SK-N-SH (cell line): ENCODE results near the gene CD276. TPM values are rescaled to one million over a fixed set of nuclear protein-coding genes. Genes with fewer than 3 reads are reported as not detected.

Experiments
- CTCF ChIA-PET: fragments of 300-600, 350-600 bp; formaldehyde crosslinking; extraction: SDS; loops from one replicate; lab custom pipeline; 2021; lab: Yijun Ruan, JAX
- POLR2A ChIA-PET: fragments of 350-600 bp; sonication (Branson Sonifier 250); formaldehyde crosslinking; extraction: SDS; loops from one replicate; lab custom pipeline; 2020; ENCODE audit warnings: antibody characterized with exemption, inconsistent platforms; lab: Yijun Ruan, JAX
- DNase-seq: peaks from one replicate; pipeline ENCODE4 v3.0.0; 2012
- H2AFZ ChIP-seq: fragments of 200-600 bp; sonication (generic); 2 replicates; pipeline ENCODE4 v1.8.1; 2016; ENCODE audit warnings: antibody characterized with exemption, mild to moderate bottlenecking, low read depth
- H3F3A ChIP-seq: fragments of 200-600 bp; sonication (generic); replicated peaks from 2 replicates; pipeline ENCODE3; 2016; ENCODE audit warnings: antibody characterized with exemption, mild to moderate bottlenecking; ENCODE audit not compliant: insufficient read depth
- H3K27ac ChIP-seq, 2 experiments: fragments of 200-500 bp in 1 of 2; fragments of 200-600 bp in 1 of 2; sonication (Bioruptor generic) in 1 of 2; sonication (generic), shearing (Covaris generic) in 1 of 2; 2 replicates each; pipeline versions ENCODE4 v1.5.1 to v1.6.1; 2014 to 2016; ENCODE audit warnings: low read depth in 2 of 2, inconsistent platforms in 1 of 2, low read length in 1 of 2, mild to moderate bottlenecking in 1 of 2, mixed read lengths in 1 of 2
- H3K27me3 ChIP-seq: fragments of 200-600 bp; sonication (generic), shearing (Covaris generic); 2 replicates; pipeline ENCODE4 v1.6.1; 2016; ENCODE audit warnings: mixed run types; ENCODE audit not compliant: insufficient read depth
- H3K36me3 ChIP-seq, 2 experiments: fragments of 200-500 bp in 1 of 2; fragments of 200-600 bp in 1 of 2; sonication (Bioruptor generic) in 1 of 2; sonication (generic) in 1 of 2; replicated peaks in 1 of 2; 2 replicates each; pipeline versions ENCODE3 to v1.5.1; 2014 to 2016; ENCODE audit warnings: low read length in 1 of 2, mild to moderate bottlenecking in 1 of 2; ENCODE audit not compliant: insufficient read depth in 2 of 2, control insufficient read depth in 1 of 2
- H3K4me1 ChIP-seq, 2 experiments: fragments of 200-500 bp in 1 of 2; fragments of 200-600 bp in 1 of 2; sonication (Bioruptor generic) in 1 of 2; sonication (generic), shearing (Covaris generic) in 1 of 2; 2 replicates each; pipeline versions ENCODE4 v1.5.1 to v1.6.1; 2014 to 2016; ENCODE audit warnings: low read depth in 1 of 2, low read length in 1 of 2, mixed run types in 1 of 2; ENCODE audit not compliant: insufficient read depth in 2 of 2, control insufficient read depth in 1 of 2
- H3K4me2 ChIP-seq: fragments of 200-600 bp; sonication (generic), shearing (Covaris generic); 2 replicates; pipeline ENCODE4 v1.6.1; 2017; ENCODE audit warnings: mixed run types
- H3K4me3 ChIP-seq, 2 experiments: fragments of 200-500 bp in 1 of 2; fragments of 200-600 bp in 1 of 2; sonication (Bioruptor generic) in 1 of 2; sonication (generic), shearing (Covaris generic) in 1 of 2; 2 replicates each; pipeline versions ENCODE4 v1.5.1 to v1.8.1; 2014 to 2016; ENCODE audit warnings: low read depth in 2 of 2, inconsistent platforms in 1 of 2, low read length in 1 of 2, mild to moderate bottlenecking in 1 of 2, mixed read lengths in 1 of 2, moderate library complexity in 1 of 2
- H3K79me2 ChIP-seq: fragments of 200-600 bp; sonication (generic); 2 replicates; pipeline ENCODE4 v1.8.1; 2017; ENCODE audit warnings: mild to moderate bottlenecking; ENCODE audit not compliant: insufficient read depth
- H3K9ac ChIP-seq: fragments of 200-600 bp; sonication (generic); 2 replicates; pipeline ENCODE4 v1.6.1; 2017; ENCODE audit warnings: mixed run types
- H3K9me2 ChIP-seq: fragments of 200-600 bp; sonication (generic); 2 replicates; pipeline ENCODE4 v1.6.1; 2017; ENCODE audit warnings: mixed run types
- H3K9me3 ChIP-seq: fragments of 200-600 bp; sonication (generic); 2 replicates; pipeline ENCODE4 v1.6.1; 2017; ENCODE audit warnings: mixed run types, mild to moderate bottlenecking, moderate library complexity
- H4K20me1 ChIP-seq: fragments of 200-600 bp; sonication (generic); 2 replicates; pipeline ENCODE4 v1.6.1; 2017; ENCODE audit warnings: mild to moderate bottlenecking, mixed run types; ENCODE audit not compliant: insufficient read depth
- FOXM1 ChIP-seq: IDR thresholded peaks from 2 replicates; pipeline ENCODE4 v1.4.0; 2012; ENCODE audit warnings: low read depth, mild to moderate bottlenecking
- MEF2A ChIP-seq: IDR thresholded peaks from 2 replicates; pipeline ENCODE4 v1.4.0; 2012; ENCODE audit warnings: low read depth, borderline replicate concordance
- NFIC ChIP-seq: IDR thresholded peaks from 2 replicates; pipeline ENCODE4 v1.4.0; 2012; ENCODE audit warnings: borderline replicate concordance
- RXRA ChIP-seq: IDR thresholded peaks from 2 replicates; pipeline ENCODE4 v1.4.0; 2012; ENCODE audit warnings: low read depth, mild to moderate bottlenecking, borderline replicate concordance
- TAF1 ChIP-seq: IDR thresholded peaks from 2 replicates; pipeline ENCODE4 v1.6.1; 2012; ENCODE audit warnings: low read depth, mild to moderate bottlenecking, low read length, moderate library complexity, borderline replicate concordance
- TCF12 ChIP-seq: IDR thresholded peaks from 2 replicates; pipeline ENCODE4 v1.4.0; 2012
- YY1 ChIP-seq: IDR thresholded peaks from 2 replicates; pipeline ENCODE4 v1.4.0; 2012; ENCODE audit warnings: low read depth, mild to moderate bottlenecking
- WGBS: methylation state at CpG from one replicate; pipeline ENCODE4 v1.1.6; 2017; ENCODE audit warnings: low lambda C conversion rate; 5-methylcytosine and 5-hydroxymethylcytosine counted together
- polyA plus RNA-seq, 3 experiments: library from polyadenylated mRNA; depleted of rRNA; stranded (reverse); fragments of >200 nt; gene quantifications; 2 replicates each; pipeline ENCODE4 v1.2.3, GENCODE V29; 2012
- TF ChIP-seq, protein P1 (sequence below): IDR thresholded peaks from 2 replicates; pipeline ENCODE4 v1.4.0; 2012; ENCODE audit warnings: low read depth, borderline replicate concordance
- TF ChIP-seq, protein P2 (sequence below): IDR thresholded peaks from 2 replicates; pipeline ENCODE4; 2012

The CD276 gene
- polyA plus RNA-seq, 1 of the 3 experiments (the other 2 are of a cell fraction) = 86.2 TPM

DNA sequence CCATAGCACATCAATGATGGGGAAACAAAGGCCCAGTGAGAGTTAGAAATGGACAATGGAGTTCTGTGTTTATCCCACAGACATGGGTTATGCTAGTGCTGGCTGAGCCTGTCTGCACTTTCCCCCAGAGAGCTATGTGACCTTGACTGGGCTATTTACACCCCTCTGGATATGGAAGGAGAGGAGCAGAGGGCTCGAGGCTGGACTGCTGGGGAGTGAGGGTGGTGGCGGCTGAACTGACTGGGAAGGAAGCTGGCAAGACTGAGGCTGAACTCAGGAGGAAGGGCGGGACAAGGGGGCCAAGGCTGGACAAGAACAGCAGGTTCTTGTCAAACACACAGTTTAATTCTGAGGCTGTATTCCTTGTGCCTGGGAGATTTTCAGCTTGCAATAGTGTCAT, 79.7 kb downstream of the CD276 start:
- no peaks in the 10 kb centered on the region for H3K9me2 ChIP-seq
- H3K36me3 ChIP-seq = no peaks in the 10 kb centered on the region
- no peaks in the 10 kb centered on the region for H3K79me2 ChIP-seq
- no peak for DNase-seq
- peaks cover 56% of the 10 kb centered on the region for H3K27me3 ChIP-seq
- H3K9ac ChIP-seq = no peak overlapping the region
- no peaks in the 10 kb centered on the region for H4K20me1 ChIP-seq
- H3K4me1 ChIP-seq = no peaks in the 10 kb centered on the region
- H3K4me2 ChIP-seq = no peak overlapping the region
- no peak overlapping the region for H3K4me3 ChIP-seq
- no peak overlapping the region for H3K27ac ChIP-seq
- no peak overlapping the region for H2AFZ ChIP-seq
- TF ChIP-seq RXRA (no peak), TCF12 (no peak), MEF2A (no peak), YY1 (no peak), NFIC (no peak), FOXM1 (no peak), TAF1 (no peak)
- TF ChIP-seq, protein P1, sequence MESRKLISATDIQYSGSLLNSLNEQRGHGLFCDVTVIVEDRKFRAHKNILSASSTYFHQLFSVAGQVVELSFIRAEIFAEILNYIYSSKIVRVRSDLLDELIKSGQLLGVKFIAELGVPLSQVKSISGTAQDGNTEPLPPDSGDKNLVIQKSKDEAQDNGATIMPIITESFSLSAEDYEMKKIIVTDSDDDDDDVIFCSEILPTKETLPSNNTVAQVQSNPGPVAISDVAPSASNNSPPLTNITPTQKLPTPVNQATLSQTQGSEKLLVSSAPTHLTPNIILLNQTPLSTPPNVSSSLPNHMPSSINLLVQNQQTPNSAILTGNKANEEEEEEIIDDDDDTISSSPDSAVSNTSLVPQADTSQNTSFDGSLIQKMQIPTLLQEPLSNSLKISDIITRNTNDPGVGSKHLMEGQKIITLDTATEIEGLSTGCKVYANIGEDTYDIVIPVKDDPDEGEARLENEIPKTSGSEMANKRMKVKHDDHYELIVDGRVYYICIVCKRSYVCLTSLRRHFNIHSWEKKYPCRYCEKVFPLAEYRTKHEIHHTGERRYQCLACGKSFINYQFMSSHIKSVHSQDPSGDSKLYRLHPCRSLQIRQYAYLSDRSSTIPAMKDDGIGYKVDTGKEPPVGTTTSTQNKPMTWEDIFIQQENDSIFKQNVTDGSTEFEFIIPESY = no peak
- TF ChIP-seq, protein P2, sequence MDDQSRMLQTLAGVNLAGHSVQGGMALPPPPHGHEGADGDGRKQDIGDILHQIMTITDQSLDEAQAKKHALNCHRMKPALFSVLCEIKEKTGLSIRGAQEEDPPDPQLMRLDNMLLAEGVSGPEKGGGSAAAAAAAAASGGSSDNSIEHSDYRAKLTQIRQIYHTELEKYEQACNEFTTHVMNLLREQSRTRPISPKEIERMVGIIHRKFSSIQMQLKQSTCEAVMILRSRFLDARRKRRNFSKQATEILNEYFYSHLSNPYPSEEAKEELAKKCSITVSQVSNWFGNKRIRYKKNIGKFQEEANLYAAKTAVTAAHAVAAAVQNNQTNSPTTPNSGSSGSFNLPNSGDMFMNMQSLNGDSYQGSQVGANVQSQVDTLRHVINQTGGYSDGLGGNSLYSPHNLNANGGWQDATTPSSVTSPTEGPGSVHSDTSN = no peak
- POLR2A ChIA-PET = no interaction called here
- CTCF ChIA-PET = interaction anchor here (2.2 kb wide), 1 partner anchor 75 kb away, joined by 6 read pairs; no protein-coding TSS in a partner anchor
- H3F3A ChIP-seq = no peaks in the 10 kb centered on the region
- 29% methylated on average over 3 of the region's 3 CpGs for WGBS
- no peaks in the 10 kb centered on the region for H3K9me3 ChIP-seq

Other genes starting within 250 kb of the CD276 start
- not detected in 2 replicates for gene REC114, start 241.2 kb upstream of the CD276 start, polyA plus RNA-seq (2012; rRNA removed)
- 177 and 183 TPM in 2 replicates for gene NPTN, start 51.0 kb upstream of the CD276 start, polyA plus RNA-seq (2012; rRNA removed)
- gene INSYN1, start 69.0 kb downstream of the CD276 start, polyA plus RNA-seq (2012; rRNA removed) = 3.6 and 3.7 TPM in 2 replicates
- gene TBC1D21, start 189.2 kb downstream of the CD276 start, polyA plus RNA-seq (2012; rRNA removed) = not detected in 2 replicates
- 37.5 and 50.3 TPM in 2 replicates for gene LOXL1, start 242.1 kb downstream of the CD276 start, polyA plus RNA-seq (2012; rRNA removed)